Body of pancreas (tissue), 4 donors: ENCODE measurements around the gene CPLX1. TPM values are rescaled to one million over a fixed set of nuclear protein-coding genes. Genes with fewer than 3 reads are reported as not detected.

Experiments used
- ATAC-seq: fragments of 150-250 bp; one replicate; pipeline ENCODE4 v1.9.1; 2016
- DNase-seq, 4 donors: peaks; one replicate each; pipeline ENCODE4 v3.0.0-alpha.2; 2019
- H3K27ac ChIP-seq, 4 donors: fragments of 200-600 bp; sonication (generic); 1 replicate in 3 of 4; 2 replicates in 1 of 4; pipeline versions ENCODE4 v1.5.1 to v1.6.1; 2016 to 2019; ENCODE audit warnings: mild to moderate bottlenecking in 1 of 4, mixed read lengths in 1 of 4, moderate library complexity in 1 of 4
- H3K27me3 ChIP-seq, 2 donors: fragments of 200-600 bp; sonication (generic); one replicate each; pipeline ENCODE4 v1.6.0; 2016; ENCODE audit warnings: mild to moderate bottlenecking in 1 of 2
- H3K36me3 ChIP-seq, 2 donors: fragments of 200-600 bp; sonication (generic); replicated peaks in 1 of 2; 2 replicates each; pipeline ENCODE4 v1.5.1; 2016; ENCODE audit warnings: low read depth in 2 of 2; ENCODE audit not compliant: insufficient read depth in 1 of 2
- H3K4me1 ChIP-seq: fragments of 200-600 bp; sonication (generic); one replicate; pipeline ENCODE4 v1.6.0; 2016
- H3K4me3 ChIP-seq, 2 donors: fragments of 200-600 bp; sonication (generic); 1 replicate in 1 of 2; 2 replicates in 1 of 2; pipeline ENCODE4 v1.5.1; 2016 to 2019
- H3K9me3 ChIP-seq, 3 donors: fragments of 200-600 bp; sonication (generic); 1 replicate in 2 of 3; 2 replicates in 1 of 3; pipeline ENCODE4 v1.5.1; 2016
- POLR2A ChIP-seq, 3 donors: fragments of 450-650 bp; IDR thresholded peaks; one replicate each; pipeline ENCODE4 v1.6.1; 2016; ENCODE audit warnings: antibody characterized with exemption in 3 of 3, mild to moderate bottlenecking in 2 of 3
- WGBS, 2 donors: methylation state at CpG; one replicate each; pipeline ENCODE4 v1.1.5; 2017; 5-methylcytosine and 5-hydroxymethylcytosine counted together
- intact Hi-C: fragments of 100-400 bp; cut with DNase I; formaldehyde crosslinking; loops from one replicate; pipeline ENCODE4 v1.15.1; 2023
- total RNA-seq, 2 donors: library from RNA; depleted of rRNA; stranded (reverse); fragments of >200 nt; gene quantifications; one replicate each; pipeline ENCODE4 v1.1.0, GENCODE V29; 2016
- TF ChIP-seq, protein P1 (sequence below), 7 experiments: fragments of 450-650 bp in 4 of 7; fragments of 200-600 bp in 3 of 7; sonication (generic) in 3 of 7; IDR thresholded peaks; one replicate each; pipeline ENCODE4 v1.5.1; 2016 to 2019; ENCODE audit warnings: antibody characterized with exemption in 7 of 7

The CPLX1 gene
- total RNA-seq, 2 donors from 2014 or later, result 0.52 to 2.0 TPM

DNA sequence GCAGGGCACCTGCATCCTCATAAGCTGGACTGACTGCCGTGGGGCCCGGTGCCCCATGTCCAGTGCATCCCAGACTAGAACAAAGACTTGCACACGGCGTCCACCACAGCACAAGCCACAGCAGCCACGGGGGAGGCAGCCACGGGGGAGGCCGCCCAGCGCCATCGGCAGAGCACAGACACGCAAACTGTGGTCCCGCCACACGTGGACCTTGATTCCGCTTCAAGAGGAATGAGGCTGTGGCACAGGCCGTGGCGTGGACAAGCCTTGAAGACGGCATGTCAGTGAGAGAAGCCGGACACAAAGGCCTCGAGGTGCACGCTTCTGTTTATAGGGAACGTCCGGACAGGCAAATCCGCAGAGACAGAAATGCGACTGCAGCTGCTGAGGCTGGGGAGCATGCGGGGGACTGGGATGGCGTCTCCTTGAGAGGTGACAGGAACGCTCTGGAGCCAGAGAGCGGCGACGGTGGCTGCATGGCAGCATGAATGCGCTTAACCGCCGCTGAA lies 10.1 kb upstream of the CPLX1 start:
- Histone ChIP-seq H3K36me3 (no peaks in the 10 kb centered on the region), H3K9me3 (peaks cover 0 to 5% (median 0%) of the 10 kb centered on the region in 3 donors), H3K27me3 (no peaks in the 10 kb centered on the region), H3K4me1 (peaks cover 24% of the 10 kb centered on the region), H3K27ac (peak overlapping the region in 3 of 4 donors; percentile 63 to 83 (median 77)), H3K4me3 (no peak overlapping the region)
- ATAC-seq, result no peak
- no peak for TF ChIP-seq POLR2A (IDR thresholded peaks at IDR 0.05)
- TF ChIP-seq, protein P1, sequence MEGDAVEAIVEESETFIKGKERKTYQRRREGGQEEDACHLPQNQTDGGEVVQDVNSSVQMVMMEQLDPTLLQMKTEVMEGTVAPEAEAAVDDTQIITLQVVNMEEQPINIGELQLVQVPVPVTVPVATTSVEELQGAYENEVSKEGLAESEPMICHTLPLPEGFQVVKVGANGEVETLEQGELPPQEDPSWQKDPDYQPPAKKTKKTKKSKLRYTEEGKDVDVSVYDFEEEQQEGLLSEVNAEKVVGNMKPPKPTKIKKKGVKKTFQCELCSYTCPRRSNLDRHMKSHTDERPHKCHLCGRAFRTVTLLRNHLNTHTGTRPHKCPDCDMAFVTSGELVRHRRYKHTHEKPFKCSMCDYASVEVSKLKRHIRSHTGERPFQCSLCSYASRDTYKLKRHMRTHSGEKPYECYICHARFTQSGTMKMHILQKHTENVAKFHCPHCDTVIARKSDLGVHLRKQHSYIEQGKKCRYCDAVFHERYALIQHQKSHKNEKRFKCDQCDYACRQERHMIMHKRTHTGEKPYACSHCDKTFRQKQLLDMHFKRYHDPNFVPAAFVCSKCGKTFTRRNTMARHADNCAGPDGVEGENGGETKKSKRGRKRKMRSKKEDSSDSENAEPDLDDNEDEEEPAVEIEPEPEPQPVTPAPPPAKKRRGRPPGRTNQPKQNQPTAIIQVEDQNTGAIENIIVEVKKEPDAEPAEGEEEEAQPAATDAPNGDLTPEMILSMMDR (IDR thresholded peaks at IDR 0.05), result no peak
- DNase-seq, result peak in 1 of 4 donors; percentile 6
- intact Hi-C loops, result no loop called here
- WGBS, 2 donors, result 88 to 90% methylated on average over 13 to 31 of the region's 32 CpGs

DNA sequence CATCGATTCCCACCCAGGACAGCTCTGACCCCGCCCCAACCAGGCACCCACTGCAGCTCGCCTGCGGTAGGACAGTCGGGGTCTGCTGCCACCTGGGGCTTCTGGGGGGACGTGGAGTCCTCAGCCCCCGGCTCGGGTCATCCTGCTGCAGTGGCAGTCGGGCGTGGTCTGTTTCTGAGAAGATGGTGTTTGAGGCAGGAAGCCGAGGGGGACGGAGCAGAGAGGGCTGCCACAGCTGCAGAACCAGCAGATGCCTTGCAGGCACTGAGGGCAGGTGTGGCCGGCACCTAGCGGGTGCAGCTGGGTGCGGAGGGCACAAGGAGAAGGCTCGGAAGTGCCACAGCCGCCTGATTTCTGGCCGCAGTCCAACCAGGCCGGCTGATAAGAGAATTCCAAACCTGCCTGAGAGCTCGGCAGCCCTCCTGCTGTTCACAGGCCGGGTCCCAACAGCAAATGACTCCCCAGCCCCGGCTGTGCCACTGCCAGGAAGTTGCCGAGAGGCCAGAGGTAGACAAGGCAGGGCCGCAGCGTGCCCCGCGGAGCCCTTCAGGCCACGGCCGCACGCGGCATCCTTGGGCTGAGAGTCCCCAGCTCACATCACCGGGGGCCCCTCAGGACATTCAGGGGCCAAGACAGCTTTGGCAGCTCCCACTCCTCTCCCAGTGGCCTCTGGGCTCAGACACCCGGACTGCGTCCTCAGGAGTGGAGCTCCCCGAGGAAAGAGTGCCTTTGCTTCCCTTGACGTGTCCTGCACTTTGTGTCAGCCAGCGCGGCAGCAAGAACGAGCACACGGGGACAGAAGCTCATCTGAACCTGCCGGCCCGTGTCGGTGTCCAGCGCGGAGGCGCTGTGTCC lies 9.4 kb upstream of the CPLX1 start:
- peak; percentile 84 for ATAC-seq
- no peaks in the 10 kb centered on the region for H3K27me3 ChIP-seq

DNA sequence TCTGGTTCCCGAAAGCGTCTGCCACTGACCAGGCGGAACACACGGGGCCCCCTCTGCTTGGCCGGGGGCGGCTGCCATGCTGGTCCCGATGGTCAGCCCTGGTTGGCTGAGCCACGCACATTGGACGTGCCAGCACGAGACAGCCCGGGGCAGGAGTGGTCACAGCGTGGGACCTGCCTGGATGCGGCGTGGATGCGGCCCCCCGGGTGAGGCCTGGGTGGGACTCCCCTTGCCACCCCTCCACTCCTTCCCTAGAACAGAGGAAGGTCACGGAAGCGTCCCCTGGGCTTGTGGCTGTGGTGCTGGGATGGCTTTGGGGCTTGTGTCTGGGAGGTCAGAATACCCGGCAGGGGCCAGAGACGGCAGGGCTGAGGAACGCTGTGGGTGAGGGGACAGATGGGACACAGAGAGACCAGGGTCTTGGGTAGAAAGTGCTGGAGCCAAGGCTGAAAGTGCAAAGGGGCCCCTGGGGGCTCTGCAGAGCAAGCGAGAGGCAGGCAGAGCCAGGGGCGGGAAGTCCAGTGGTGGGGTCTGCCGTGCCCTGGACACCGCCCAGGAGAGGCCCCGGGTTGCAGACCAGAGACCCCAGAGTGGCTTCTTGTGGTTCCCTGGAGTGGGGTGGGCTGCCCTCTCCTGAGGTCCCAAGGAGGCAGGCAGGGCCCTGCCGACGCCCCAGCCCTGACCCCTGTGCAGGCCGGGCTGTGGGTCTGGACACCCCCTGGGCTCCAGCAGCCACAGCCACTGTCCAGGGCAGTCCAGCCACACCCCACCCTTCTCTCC lies 8.6 kb upstream of the CPLX1 start:
- Histone ChIP-seq H3K27me3 (no peaks in the 10 kb centered on the region), H3K9me3 (peaks cover 0 to 5% (median 0%) of the 10 kb centered on the region in 3 donors), H3K27ac (no peak overlapping the region), H3K4me3 (no peak overlapping the region), H3K4me1 (peaks cover 24% of the 10 kb centered on the region), H3K36me3 (no peaks in the 10 kb centered on the region)
- WGBS, 2 donors, result 83 to 85% methylated on average over 10 to 27 of the region's 29 CpGs
- intact Hi-C loops, result no loop called here
- DNase-seq (peak in 1 of 4 donors; percentile 7), ATAC-seq (no peak)
- TF ChIP-seq, protein P1 (IDR thresholded peaks at IDR 0.05), result no peak
- no peak for TF ChIP-seq POLR2A (IDR thresholded peaks at IDR 0.05)

More for the DNA sequence above, 9.4 kb upstream of the CPLX1 start:
- TF ChIP-seq, protein P1 (IDR thresholded peaks at IDR 0.05), result peak in 1 of 7 experiments; percentile 12
- peak in 1 of 3 donors; percentile 13 for TF ChIP-seq POLR2A (IDR thresholded peaks at IDR 0.05)
- intact Hi-C loops, result no loop called here
- Histone ChIP-seq H3K27ac (peak overlapping the region in 3 of 4 donors; percentile 63 to 83 (median 77)), H3K9me3 (peaks cover 0 to 5% (median 0%) of the 10 kb centered on the region in 3 donors), H3K4me3 (no peak overlapping the region), H3K36me3 (no peaks in the 10 kb centered on the region), H3K4me1 (peaks cover 24% of the 10 kb centered on the region)
- DNase-seq, result peak; percentile 67 to 83 (median 79)
- WGBS, 2 donors, result 62% methylated on average over 45 of the region's 46 CpGs; no CpG with 5 or more reads in 1 of the 2 donors

DNA sequence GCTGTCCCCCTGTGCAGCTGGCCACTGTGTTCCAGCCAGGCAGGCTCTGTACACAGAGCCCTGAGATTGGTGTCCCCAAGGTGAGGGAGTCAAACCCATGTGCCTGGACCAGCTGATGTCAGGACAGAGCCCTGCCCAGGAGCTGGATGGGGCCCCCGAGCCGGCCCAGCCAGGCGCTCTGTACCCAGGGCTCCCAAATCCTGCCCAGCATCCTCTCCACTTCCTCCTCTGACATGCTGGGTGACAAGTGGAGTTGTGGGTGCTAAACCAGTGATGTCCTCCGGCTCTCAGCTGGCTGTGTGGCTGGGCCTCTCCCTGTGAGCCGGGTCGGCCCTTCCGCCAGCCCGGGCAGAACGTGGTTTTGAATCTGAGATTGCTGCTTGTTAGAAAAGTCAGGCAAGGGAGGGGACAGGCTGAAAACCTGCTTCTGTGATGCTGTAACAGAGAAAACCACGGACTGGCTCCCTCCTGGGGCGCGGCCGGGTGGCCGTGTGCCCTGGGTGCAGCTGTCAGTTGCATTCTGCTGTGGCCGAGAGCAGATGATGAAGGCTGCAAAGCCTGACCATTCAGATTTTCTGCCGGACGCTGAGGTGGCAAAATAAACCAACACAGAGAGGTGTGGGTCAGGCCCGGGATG lies 7.9 kb upstream of the CPLX1 start:
- ATAC-seq (no peak), DNase-seq (peak in 1 of 4 donors; percentile 4)
- H3K27me3 ChIP-seq, result no peaks in the 10 kb centered on the region
- no peak overlapping the region for H3K27ac ChIP-seq
- peaks cover 26% of the 10 kb centered on the region for H3K4me1 ChIP-seq
- peaks cover 0 to 5% (median 0%) of the 10 kb centered on the region in 3 donors for H3K9me3 ChIP-seq
- intact Hi-C loops, result no loop called here
- 73 to 74% methylated on average over 9 to 18 of the region's 18 CpGs for WGBS, 2 donors
- TF ChIP-seq POLR2A (IDR thresholded peaks at IDR 0.05), result no peak
- TF ChIP-seq, protein P1 (IDR thresholded peaks at IDR 0.05), result no peak
- H3K4me3 ChIP-seq, result no peak overlapping the region
- H3K36me3 ChIP-seq, result no peaks in the 10 kb centered on the region
